HepG2 (cell line): ENCODE data around the gene BMERB1. TPM values are rescaled to one million over a fixed set of nuclear protein-coding genes. Genes with fewer than 3 reads are reported as not detected.

Source experiments
- BATF2 ChIP-seq: sonication (generic); formaldehyde crosslinking; IDR thresholded peaks from 2 replicates; pipeline ENCODE4 v1.8.0; 2022; ENCODE audit warnings: mild to moderate bottlenecking, missing genetic modification reagents, moderate library complexity
- CAMTA2 ChIP-seq: sonication (generic); formaldehyde crosslinking; IDR thresholded peaks from 2 replicates; pipeline ENCODE4 v1.4.0; 2020; ENCODE audit warnings: mild to moderate bottlenecking, missing genetic modification reagents, borderline replicate concordance
- CC2D1A ChIP-seq: sonication (generic); formaldehyde crosslinking; IDR thresholded peaks from 2 replicates; pipeline ENCODE4 v1.8.1; 2023; ENCODE audit warnings: mild to moderate bottlenecking, missing genetic modification reagents
- CTCF ChIP-seq: sonication (generic); formaldehyde crosslinking; IDR thresholded peaks from 2 replicates; pipeline ENCODE4 v1.5.0; 2020; ENCODE audit warnings: mild to moderate bottlenecking, missing genetic modification reagents, moderate library complexity
- FOXJ3 ChIP-seq: sonication (generic); formaldehyde crosslinking; IDR thresholded peaks from 2 replicates; pipeline ENCODE4 v1.4.0; 2020; ENCODE audit warnings: missing genetic modification reagents, mild to moderate bottlenecking, borderline replicate concordance
- HOXA5 ChIP-seq: sonication (generic); formaldehyde crosslinking; IDR thresholded peaks from 2 replicates; pipeline ENCODE4 v1.4.0; 2020; ENCODE audit warnings: missing genetic modification reagents
- IKZF5 ChIP-seq: IDR thresholded peaks from 2 replicates; pipeline ENCODE4 v1.6.1; 2018; ENCODE audit warnings: missing genetic modification reagents, mild to moderate bottlenecking, missing compliant biosample characterization
- NFYB ChIP-seq: sonication (generic); formaldehyde crosslinking; IDR thresholded peaks from 2 replicates; pipeline ENCODE4 v1.4.0; 2020; ENCODE audit warnings: missing genetic modification reagents
- PAXIP1 ChIP-seq: sonication (generic); formaldehyde crosslinking; conservative IDR thresholded peaks from 2 replicates; pipeline ENCODE4 v1.4.0; 2020; ENCODE audit warnings: mild to moderate bottlenecking, missing genetic modification reagents, moderate library complexity
- POLR2AphosphoS5 ChIP-seq: IDR thresholded peaks from 2 replicates; pipeline ENCODE4 v1.6.1; 2012; ENCODE audit warnings: low read depth, low read length
- RERE ChIP-seq: IDR thresholded peaks from 2 replicates; pipeline ENCODE4 v1.6.1; 2016; ENCODE audit warnings: low read depth, missing genetic modification reagents, missing compliant biosample characterization
- SIN3A ChIP-seq: IDR thresholded peaks from 2 replicates; pipeline ENCODE4 v1.6.1; 2011; ENCODE audit warnings: low read depth, mild to moderate bottlenecking, control low read depth, low read length, borderline replicate concordance
- THAP7 ChIP-seq: sonication (generic); formaldehyde crosslinking; IDR thresholded peaks from 2 replicates; pipeline ENCODE4 v1.8.1; 2023; ENCODE audit warnings: mild to moderate bottlenecking, missing genetic modification reagents
- TP53 ChIP-seq: sonication (generic); formaldehyde crosslinking; conservative IDR thresholded peaks from 2 replicates; pipeline ENCODE4 v1.4.0; 2020; ENCODE audit warnings: missing genetic modification reagents
- ZNF20 ChIP-seq: sonication (generic); formaldehyde crosslinking; IDR thresholded peaks from 2 replicates; pipeline ENCODE4 v1.4.0; 2020; ENCODE audit warnings: mild to moderate bottlenecking, moderate library complexity, missing genetic modification reagents
- ZNF703 ChIP-seq: sonication (generic); formaldehyde crosslinking; IDR thresholded peaks from 2 replicates; pipeline ENCODE4 v1.5.1; 2020; ENCODE audit warnings: missing genetic modification reagents, mild to moderate bottlenecking, moderate library complexity, borderline replicate concordance
- polyA plus RNA-seq, 8 experiments: library from polyadenylated mRNA; depleted of rRNA in 3 of 8; stranded (reverse) in 7 of 8; unstranded in 1 of 8; fragments of >200 nt; fragmentation: Illumina TruSeq in 4 of 8; extraction: Trizol in 4 of 8; gene quantifications; 2 replicates each; pipeline versions ENCODE4 v1.2.1 to v1.2.3, GENCODE V29; 2011 to 2016; ENCODE audit warnings: low read depth in 4 of 8, missing spikeins in 1 of 8, mixed read lengths in 1 of 8; ENCODE audit not compliant: insufficient read depth in 1 of 8
- total RNA-seq, 5 experiments: library from RNA; depleted of rRNA; stranded (reverse); fragments of >200 nt; fragmentation: Illumina TruSeq; extraction: Trizol; gene quantifications; 2 replicates each; pipeline ENCODE4 v1.2.3, GENCODE V29; 2016; ENCODE audit warnings: low read depth in 1 of 5

BMERB1 gene
- total and polyA plus RNA-seq, 2 of the 13 experiments (the other 11 are each of a cell fraction or from before 2014, with no cell fraction given) = 1.4 TPM

GRCh38 chr16:15396948-15397594 lies 37.3 kb upstream of the BMERB1 start (continued):
- TF ChIP-seq FOXJ3 (no peak), PAXIP1 (CRISPR knock-in tag) (no peak), RERE (CRISPR knock-in tag) (no peak), ZNF703 (CRISPR knock-in tag) (no peak), TP53 (no peak), ZNF20 (CRISPR knock-in tag) (no peak), CC2D1A (CRISPR knock-in tag) (no peak), CTCF (no peak), POLR2AphosphoS5 (no peak), NFYB (no peak), SIN3A (no peak), HOXA5 (CRISPR knock-in tag) (no peak), CAMTA2 (CRISPR knock-in tag) (peak; percentile 13; the same call in 1 of the 2 replicates), IKZF5 (no peak), BATF2 (CRISPR knock-in tag) (no peak), THAP7 (no peak)
